GM12891 (cell line): Measurements from ENCODE around the gene DGKI.

Experiments used
- DNase-seq: peaks from one replicate; pipeline ENCODE4 v3.0.0; 2011; ENCODE audit warnings: low spot score; ENCODE audit not compliant: insufficient read length
- FAIRE-seq: peaks from 2 replicates; lab custom pipeline; 2011; peaks lifted over from hg19 to GRCh38; lab: Jason Lieb, UNC
- PAX5 ChIP-seq: IDR thresholded peaks from 2 replicates; pipeline ENCODE4 v1.6.1; 2011; ENCODE audit warnings: low read length, moderate library complexity, mild to moderate bottlenecking; ENCODE audit not compliant: insufficient read depth, severe bottlenecking
- POLR2A ChIP-seq: IDR thresholded peaks from 2 replicates; pipeline ENCODE4 v1.6.1; 2011; ENCODE audit warnings: low read depth, low read length, control low read depth
- POLR2AphosphoS5 ChIP-seq: IDR thresholded peaks from 2 replicates; pipeline ENCODE4 v1.6.1; 2011; ENCODE audit warnings: low read depth, low read length, control low read depth
- POU2F2 ChIP-seq: IDR thresholded peaks from 2 replicates; pipeline ENCODE4 v1.6.1; 2011; ENCODE audit warnings: low read depth, mild to moderate bottlenecking, control low read depth, low read length, moderate library complexity
- SPI1 ChIP-seq: IDR thresholded peaks from 2 replicates; pipeline ENCODE4 v1.6.1; 2011; ENCODE audit warnings: low read depth, low read length, control low read depth
- TAF1 ChIP-seq: IDR thresholded peaks from 2 replicates; pipeline ENCODE4 v1.6.1; 2011; ENCODE audit warnings: low read depth, low read length, control low read depth

The DGKI gene

DNA sequence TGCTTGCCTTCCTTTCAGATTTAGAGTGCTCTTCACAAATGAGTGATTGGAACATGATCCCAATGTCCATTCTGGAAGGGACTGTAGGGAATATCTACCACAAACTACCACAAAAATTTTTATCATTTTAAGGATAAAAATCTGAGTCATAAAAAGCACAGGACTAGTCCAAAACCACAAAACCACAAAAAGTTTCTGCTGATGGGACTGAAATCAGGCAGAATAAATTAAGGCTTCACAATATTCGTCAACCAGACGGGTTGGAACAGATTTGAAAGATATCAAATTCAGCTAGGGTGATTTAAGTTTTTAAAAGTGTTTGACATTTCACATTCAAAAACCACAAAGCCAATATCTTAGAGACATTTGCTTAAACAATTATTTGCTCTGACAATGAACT lies 403.2 kb downstream of the DGKI start:
- DNase-seq = no peak
- FAIRE-seq = no peak
- no peak for TF ChIP-seq TAF1
- no peak for TF ChIP-seq POLR2A
- no peak for TF ChIP-seq POLR2AphosphoS5
- TF ChIP-seq SPI1 = no peak
- TF ChIP-seq POU2F2 = no peak
- TF ChIP-seq PAX5 = no peak

DNA sequence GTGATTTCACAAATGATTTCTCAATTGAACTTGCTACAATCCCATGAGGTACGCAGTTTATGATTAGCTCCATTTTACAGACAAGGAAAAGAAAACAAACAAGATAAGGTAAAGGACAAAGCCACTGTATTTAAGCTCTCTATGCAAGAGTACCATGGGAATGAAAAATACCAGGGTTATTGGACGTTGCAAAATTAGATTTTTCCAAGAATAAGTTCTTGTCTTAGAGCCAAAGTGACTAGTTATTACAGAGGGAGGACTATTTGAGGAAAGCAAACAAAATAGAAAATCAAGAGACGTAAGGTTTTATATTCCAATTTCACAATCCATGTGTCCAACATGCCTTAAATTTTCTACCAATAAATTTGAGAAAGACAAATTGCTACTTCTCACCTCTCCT lies 405.3 kb downstream of the DGKI start:
- TF ChIP-seq PAX5 = no peak
- no peak for TF ChIP-seq POU2F2
- TF ChIP-seq SPI1 = no peak
- no peak for TF ChIP-seq POLR2A
- TF ChIP-seq TAF1 = no peak

GRCh38 chr7:137439829-137440825 lies 406.6 kb downstream of the DGKI start:
- no peak for FAIRE-seq
- DNase-seq = no peak
- no peak for TF ChIP-seq POLR2AphosphoS5
- no peak for TF ChIP-seq POLR2A
- TF ChIP-seq POU2F2 = no peak
- TF ChIP-seq TAF1 = no peak
- TF ChIP-seq SPI1 = no peak
- no peak for TF ChIP-seq PAX5

More for the DNA sequence above, 405.3 kb downstream of the DGKI start:
- FAIRE-seq (no peak), DNase-seq (no peak)

DNA sequence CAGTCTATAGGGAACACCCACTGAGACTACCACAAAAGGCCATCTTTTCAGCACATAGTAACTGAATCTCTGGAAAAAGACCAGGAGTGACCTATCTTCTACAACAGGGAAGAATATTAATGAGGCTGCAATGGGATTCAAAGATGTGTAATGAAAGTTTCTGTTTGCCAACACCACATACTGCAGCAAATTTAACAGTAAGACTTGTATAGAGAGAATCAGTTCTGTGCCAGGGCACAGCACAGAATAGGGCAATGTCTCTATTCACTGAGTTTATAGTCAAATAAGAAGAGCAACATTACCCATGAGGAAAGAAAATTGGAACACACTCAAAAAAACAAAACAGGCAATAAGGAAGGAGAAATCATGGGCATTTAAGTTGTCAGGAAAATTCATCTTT lies 411.8 kb downstream of the DGKI start:
- DNase-seq (no peak), FAIRE-seq (no peak)
- TF ChIP-seq POU2F2 (no peak), SPI1 (no peak), POLR2AphosphoS5 (no peak), PAX5 (no peak), TAF1 (no peak)

- TF ChIP-seq POU2F2 (no peak), TAF1 (no peak), PAX5 (no peak), POLR2AphosphoS5 (no peak), SPI1 (no peak), POLR2A (no peak)
- no peak for FAIRE-seq
- no peak for DNase-seq
Observed at GRCh38 chr7:137434530-137434929, 412.2 kb downstream of the DGKI start.

- no peak for TF ChIP-seq PAX5
- no peak for TF ChIP-seq POLR2AphosphoS5
- no peak for TF ChIP-seq TAF1
- TF ChIP-seq POU2F2 = no peak
- TF ChIP-seq POLR2A = no peak
- FAIRE-seq = no peak
- DNase-seq = no peak
Observed at GRCh38 chr7:137423321-137423720, 423.5 kb downstream of the DGKI start.

- DNase-seq (no peak), FAIRE-seq (no peak)
- no peak for TF ChIP-seq PAX5
- no peak for TF ChIP-seq POLR2A
- TF ChIP-seq SPI1 = no peak
- TF ChIP-seq POLR2AphosphoS5 = no peak
- TF ChIP-seq TAF1 = no peak
- no peak for TF ChIP-seq POU2F2
Observed at GRCh38 chr7:137421366-137421765, 425.4 kb downstream of the DGKI start.

GRCh38 chr7:137418841-137419240 lies 427.9 kb downstream of the DGKI start:
- FAIRE-seq = no peak
- DNase-seq = no peak
- TF ChIP-seq PAX5 (no peak), POU2F2 (no peak), TAF1 (no peak), POLR2A (no peak), POLR2AphosphoS5 (no peak), SPI1 (no peak)

DNA sequence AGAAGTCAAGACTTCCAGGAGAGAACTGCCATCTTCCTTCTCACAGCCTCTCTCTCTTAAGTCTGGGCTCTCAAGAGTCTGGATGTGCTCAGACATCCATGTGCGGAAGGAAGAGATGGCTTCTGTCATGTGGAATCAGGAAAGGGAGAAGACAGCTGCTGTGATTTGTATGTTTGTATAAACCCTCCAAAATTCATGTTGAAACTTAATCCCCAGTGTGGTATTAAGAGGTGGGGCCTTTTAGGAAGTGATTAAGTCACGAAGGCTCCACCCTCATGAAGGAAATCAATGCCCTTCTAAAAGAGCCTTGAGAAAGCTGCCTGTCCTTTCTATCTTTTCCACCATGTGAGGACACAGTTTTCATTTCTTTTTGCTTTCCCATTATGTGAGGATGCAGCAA lies 429.3 kb downstream of the DGKI start:
- no peak for TF ChIP-seq POU2F2
- TF ChIP-seq TAF1 = no peak
- no peak for TF ChIP-seq PAX5
- no peak for TF ChIP-seq SPI1
- no peak for TF ChIP-seq POLR2A
- TF ChIP-seq POLR2AphosphoS5 = no peak
- DNase-seq (no peak), FAIRE-seq (no peak)

DNA sequence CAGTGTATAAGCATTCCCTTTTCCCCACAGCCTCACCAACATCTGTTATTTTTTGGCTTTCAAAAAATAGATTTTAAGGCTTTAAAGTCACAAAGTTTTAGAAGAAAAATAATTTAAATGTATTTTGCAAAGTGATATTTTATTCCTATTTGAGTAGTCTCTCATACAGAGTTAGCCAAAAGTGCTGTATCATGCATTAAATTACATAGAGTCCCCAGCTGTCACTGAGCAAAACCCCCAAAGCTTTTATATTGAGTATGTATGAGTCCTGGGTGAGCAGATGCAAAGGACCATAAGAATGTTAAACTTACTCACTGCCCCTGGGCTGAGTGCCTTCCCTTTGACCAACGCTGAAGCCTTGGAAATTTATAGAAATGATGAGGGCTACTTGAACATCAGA lies 432.9 kb downstream of the DGKI start:
- TF ChIP-seq TAF1 (no peak), SPI1 (no peak), POLR2A (no peak), POLR2AphosphoS5 (no peak), PAX5 (no peak), POU2F2 (no peak)
- DNase-seq (no peak), FAIRE-seq (no peak)
